HepG2 (cell line): ENCODE data around the gene GRID1. TPM values are rescaled to one million over a fixed set of nuclear protein-coding genes. Genes with fewer than 3 reads are reported as not detected.
A peak's percentile ranks its signal among the peaks of the same experiment; 100 is the strongest.

ENCODE experiments used
- HDAC6 ChIP-seq: fragments of 200-600 bp; sonication (generic); IDR thresholded peaks from 2 replicates; pipeline ENCODE4 v1.7.0; 2017; ENCODE audit warnings: mild to moderate bottlenecking, antibody characterized with exemption, low read length, low read depth
- HNF4A ChIP-seq: sonication (generic); formaldehyde crosslinking; IDR thresholded peaks from 2 replicates; pipeline ENCODE4 v1.4.0; 2020; ENCODE audit warnings: missing genetic modification reagents
- SALL1 ChIP-seq: sonication (generic); formaldehyde crosslinking; IDR thresholded peaks from 2 replicates; pipeline ENCODE4 v1.8.0; 2022; ENCODE audit warnings: mild to moderate bottlenecking, missing genetic modification reagents
- SMARCE1 ChIP-seq: fragments of 450-650 bp; IDR thresholded peaks from 2 replicates; pipeline ENCODE4 v1.6.1; 2017; ENCODE audit warnings: borderline replicate concordance
- SOX13 ChIP-seq, 3 experiments: fragments of 450-650 bp in 1 of 3; sonication (generic) in 1 of 3; formaldehyde crosslinking in 1 of 3; IDR thresholded peaks in 2 of 3; conservative IDR thresholded peaks in 1 of 3; 2 replicates each; pipeline versions ENCODE4 v1.5.0 to v1.6.1; 2016 to 2020; ENCODE audit warnings: antibody characterized with exemption in 1 of 3, mild to moderate bottlenecking in 1 of 3, missing compliant biosample characterization in 1 of 3, missing genetic modification reagents in 1 of 3, moderate library complexity in 1 of 3
- THAP9 ChIP-seq: sonication (generic); formaldehyde crosslinking; IDR thresholded peaks from 2 replicates; pipeline ENCODE4; 2020; ENCODE audit warnings: missing genetic modification reagents, mild to moderate bottlenecking, borderline replicate concordance
- ZNF12 ChIP-seq: sonication (generic); formaldehyde crosslinking; IDR thresholded peaks from 2 replicates; pipeline ENCODE4 v1.5.0; 2020; ENCODE audit warnings: missing genetic modification reagents
- ZNF580 ChIP-seq: IDR thresholded peaks from 2 replicates; pipeline ENCODE4 v1.6.1; 2016; ENCODE audit warnings: low read depth, borderline replicate concordance
- polyA plus RNA-seq, 8 experiments: library from polyadenylated mRNA; depleted of rRNA in 3 of 8; stranded (reverse) in 7 of 8; unstranded in 1 of 8; fragments of >200 nt; fragmentation: Illumina TruSeq in 4 of 8; extraction: Trizol in 4 of 8; gene quantifications; 2 replicates each; pipeline versions ENCODE4 v1.2.1 to v1.2.3, GENCODE V29; 2011 to 2016; ENCODE audit warnings: low read depth in 4 of 8, missing spikeins in 1 of 8, mixed read lengths in 1 of 8; ENCODE audit not compliant: insufficient read depth in 1 of 8
- total RNA-seq, 5 experiments: library from RNA; depleted of rRNA; stranded (reverse); fragments of >200 nt; fragmentation: Illumina TruSeq; extraction: Trizol; gene quantifications; 2 replicates each; pipeline ENCODE4 v1.2.3, GENCODE V29; 2016; ENCODE audit warnings: low read depth in 1 of 5
- TF ChIP-seq, protein P1 (sequence below): sonication (generic); formaldehyde crosslinking; IDR thresholded peaks from 2 replicates; pipeline ENCODE4 v1.5.0; 2020; ENCODE audit warnings: missing genetic modification reagents, mild to moderate bottlenecking, borderline replicate concordance

The GRID1 gene
- total and polyA plus RNA-seq, 2 of the 13 experiments (the other 11 are each of a cell fraction or from before 2014, with no cell fraction given), result 0.05 TPM; not detected in 1

DNA sequence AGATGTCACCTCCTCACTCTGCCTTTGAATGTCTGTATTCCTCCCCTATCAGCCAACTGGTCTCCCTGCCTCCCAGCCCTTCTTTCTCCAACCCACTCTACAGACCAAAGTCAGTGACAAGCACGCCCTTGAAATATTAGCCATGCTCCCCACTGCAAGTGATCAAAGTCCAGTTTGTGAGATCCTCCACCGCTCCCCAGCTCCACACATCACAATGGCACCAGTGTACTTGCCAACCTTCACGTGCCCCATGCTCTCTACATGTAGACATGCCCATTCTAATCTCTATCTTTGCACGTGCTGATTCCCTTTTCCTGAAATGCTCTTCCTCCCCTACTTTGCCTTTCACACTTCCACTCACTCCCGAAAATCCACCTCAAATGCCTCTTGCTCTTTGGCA is 150.9 kb downstream of the GRID1 start (continued):
- TF ChIP-seq HDAC6 (no peak), HNF4A (CRISPR knock-in tag) (peak; percentile 63), THAP9 (CRISPR knock-in tag) (no peak), ZNF12 (CRISPR knock-in tag) (0 out of 2 replicates have a peak, but pooled peaks have one; percentile 55), SMARCE1 (no peak), SOX13 (IDR thresholded peaks at IDR 0.05) (no peak), SOX13 (CRISPR knock-in tag; conservative IDR thresholded peaks at IDR 0.05 in 1 of 2, IDR thresholded peaks at IDR 0.05 in 1 of 2) (peak in 1 of 2 experiments; percentile 17; a peak in 1 of 4 replicates), ZNF580 (CRISPR knock-in tag) (no peak), SALL1 (CRISPR knock-in tag) (no peak)
- TF ChIP-seq, protein P1, sequence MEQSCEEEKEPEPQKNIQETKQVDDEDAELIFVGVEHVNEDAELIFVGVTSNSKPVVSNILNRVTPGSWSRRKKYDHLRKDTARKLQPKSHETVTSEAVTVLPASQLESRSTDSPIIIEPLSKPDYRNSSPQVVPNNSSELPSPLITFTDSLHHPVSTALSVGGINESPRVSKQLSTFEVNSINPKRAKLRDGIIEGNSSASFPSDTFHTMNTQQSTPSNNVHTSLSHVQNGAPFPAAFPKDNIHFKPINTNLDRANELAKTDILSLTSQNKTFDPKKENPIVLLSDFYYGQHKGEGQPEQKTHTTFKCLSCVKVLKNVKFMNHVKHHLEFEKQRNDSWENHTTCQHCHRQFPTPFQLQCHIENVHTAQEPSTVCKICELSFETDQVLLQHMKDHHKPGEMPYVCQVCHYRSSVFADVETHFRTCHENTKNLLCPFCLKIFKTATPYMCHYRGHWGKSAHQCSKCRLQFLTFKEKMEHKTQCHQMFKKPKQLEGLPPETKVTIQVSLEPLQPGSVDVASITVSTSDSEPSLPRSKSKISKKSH (CRISPR knock-in tag), result no peak
- TF ChIP-seq, all 625 proteins: peak for 13
